Coronary artery (tissue), 2 donors: ENCODE results near the gene F8.

Source experiments
- DNase-seq: peaks from one replicate; pipeline ENCODE4 v3.0.0-alpha.2; 2017; ENCODE audit warnings: low spot score
- H3K27ac ChIP-seq, 2 donors: fragments of 200-600 bp; sonication (generic); one replicate each; pipeline ENCODE4 v1.5.1; 2016 to 2019
- H3K4me3 ChIP-seq: fragments of 200-600 bp; sonication (generic); 2 replicates; pipeline ENCODE4 v1.5.1; 2016; ENCODE audit warnings: mild to moderate bottlenecking, moderate library complexity
- CTCF ChIP-seq: fragments of 200-600 bp; sonication (generic); IDR thresholded peaks from one replicate; pipeline ENCODE4 v1.5.1; 2019; ENCODE audit warnings: antibody characterized with exemption

Gene F8

GRCh38 chrX:155068165-155068564, 45.6 kb upstream of the F8 start:
- no peak for TF ChIP-seq CTCF

GRCh38 chrX:155065035-155065734, 42.7 kb upstream of the F8 start:
- H3K4me3 ChIP-seq, result no peak overlapping the region
- DNase-seq, result no peak
- H3K27ac ChIP-seq, result no peak overlapping the region
- no peak for TF ChIP-seq CTCF

More at GRCh38 chrX:155068165-155068564, 45.6 kb upstream of the F8 start:
- no peak for DNase-seq
- H3K27ac ChIP-seq, result no peak overlapping the region
- no peak overlapping the region for H3K4me3 ChIP-seq

GRCh38 chrX:155061760-155062159, 39.2 kb upstream of the F8 start:
- Histone ChIP-seq H3K4me3 (no peak overlapping the region), H3K27ac (no peak overlapping the region)
- TF ChIP-seq CTCF, result no peak
- no peak for DNase-seq

- H3K4me3 ChIP-seq, result peak overlapping the region; percentile 32
- peak overlapping the region in 1 of 2 donors; percentile 47 for H3K27ac ChIP-seq
- peak; percentile 79 for DNase-seq
- TF ChIP-seq CTCF, result peak; percentile 75
Observed at GRCh38 chrX:155056877-155057792, 34.6 kb upstream of the F8 start.

GRCh38 chrX:155056471-155056870, 33.9 kb upstream of the F8 start:
- H3K27ac ChIP-seq, result no peak overlapping the region
- no peak overlapping the region for H3K4me3 ChIP-seq
- TF ChIP-seq CTCF, result no peak
- no peak for DNase-seq

- H3K27ac ChIP-seq, result no peak overlapping the region
- TF ChIP-seq CTCF, result no peak
- no peak overlapping the region for H3K4me3 ChIP-seq
- DNase-seq, result no peak
Observed at GRCh38 chrX:155055494-155055893, 33.0 kb upstream of the F8 start.
